GM21737 (cell line): ENCODE data around the gene OXNAD1.

Experiments used
- ATAC-seq: cut with Tn5 transposase; IDR thresholded peaks from one replicate; pipeline ENCODE4 v1.9.1; 2021; ENCODE audit warnings: mild to moderate bottlenecking, moderate library complexity; ENCODE audit not compliant: unreplicated experiment

Gene OXNAD1

DNA sequence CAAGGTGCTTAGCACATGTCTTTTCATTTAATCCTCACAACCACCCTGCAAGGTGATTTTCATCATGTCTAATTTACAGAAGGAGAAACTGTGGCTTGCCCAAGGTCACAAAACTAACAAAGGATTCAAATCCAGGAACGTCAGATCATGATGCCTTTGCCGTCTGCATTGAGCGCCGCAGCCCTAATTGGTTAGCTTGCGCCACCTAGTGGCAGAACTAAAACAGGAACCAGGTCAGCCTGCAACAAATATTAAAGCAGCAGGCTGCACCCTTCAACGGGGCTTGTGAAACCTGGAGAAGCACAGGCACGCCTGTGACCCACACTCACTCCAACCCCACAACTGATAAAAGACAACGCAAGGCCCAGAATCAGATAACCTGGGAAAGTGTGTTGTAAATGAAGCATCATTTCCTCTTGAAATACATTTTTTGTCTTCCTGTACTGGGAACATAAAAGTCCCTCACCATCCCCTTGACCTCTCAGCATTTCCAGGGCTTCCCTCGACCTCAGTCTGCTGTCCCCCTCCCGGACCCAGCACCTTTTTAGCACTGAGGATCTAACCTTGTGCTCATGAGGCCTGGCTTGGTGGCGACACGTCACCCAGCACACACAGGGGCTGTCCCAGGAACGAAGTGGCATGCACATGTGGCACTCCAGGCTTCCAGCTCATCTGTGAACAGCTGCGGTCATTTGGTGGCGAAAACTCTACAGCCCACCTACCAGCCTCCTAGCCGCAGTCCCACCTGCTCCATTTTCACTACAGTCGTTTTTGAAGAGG, 17.5 kb upstream of the OXNAD1 start:
- ATAC-seq, result peak; percentile 71

- no peak for ATAC-seq
These were observed 16.5 kb upstream of the OXNAD1 start for GRCh38 chr3:16248556-16248955.

- ATAC-seq, result no peak
These were observed 15.7 kb upstream of the OXNAD1 start for GRCh38 chr3:16249336-16249735.

DNA sequence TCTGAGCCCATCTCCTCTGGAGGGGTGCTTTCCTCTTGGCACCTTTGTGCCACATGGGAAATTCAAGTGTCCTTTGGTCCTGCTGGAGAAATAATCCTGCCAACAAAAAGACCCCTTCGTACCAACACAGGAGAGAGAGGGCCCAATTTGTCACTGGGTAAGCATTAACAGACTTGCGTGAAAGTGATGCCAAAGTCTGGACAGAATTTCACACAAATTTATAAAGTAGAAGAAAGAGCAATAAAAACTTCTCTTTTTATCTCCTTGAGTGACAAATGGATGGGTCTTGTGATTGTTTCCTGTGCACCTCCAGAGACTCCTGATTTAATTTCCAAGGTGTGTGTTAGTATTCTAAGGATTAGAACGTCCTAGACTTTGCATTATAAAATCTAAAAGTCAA, 15.1 kb upstream of the OXNAD1 start:
- no peak for ATAC-seq

GRCh38 chr3:16251316-16252085, 13.5 kb upstream of the OXNAD1 start:
- ATAC-seq, result no peak

DNA sequence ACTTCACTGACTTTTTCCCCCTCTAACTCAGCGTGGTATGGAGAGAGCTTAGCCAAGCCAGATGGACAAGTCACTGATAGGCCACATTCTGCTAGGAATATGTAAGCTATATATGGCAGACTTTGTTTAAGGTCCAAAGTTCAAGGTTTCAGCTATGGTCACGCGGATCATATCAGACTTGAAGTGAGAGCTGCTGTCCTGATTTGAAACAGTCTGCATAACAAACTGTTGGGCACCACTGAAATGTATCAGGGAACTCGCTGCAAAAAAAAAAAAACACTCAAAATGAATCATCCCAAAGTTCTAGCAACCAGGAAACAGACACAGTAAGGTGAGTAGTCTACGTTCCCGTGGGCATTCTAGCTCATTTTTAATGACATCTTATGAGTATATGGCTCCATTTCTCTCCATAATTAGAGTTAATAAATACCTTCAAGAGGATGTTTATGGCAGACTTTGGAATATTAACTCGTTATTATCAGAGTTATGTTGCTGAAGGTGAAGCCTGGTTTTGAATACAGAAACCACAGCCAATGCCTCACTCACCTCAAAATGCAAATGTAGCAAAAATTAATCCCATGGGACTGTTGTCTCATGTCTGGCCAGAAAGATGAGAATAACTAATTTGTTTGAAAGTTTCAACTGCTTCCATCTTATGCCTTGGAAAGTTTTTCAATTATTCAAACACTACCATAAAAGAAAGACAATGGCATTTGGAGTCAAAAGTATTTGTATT, 12.6 kb upstream of the OXNAD1 start:
- ATAC-seq, result no peak

GRCh38 chr3:16252988-16253387, 12.0 kb upstream of the OXNAD1 start:
- no peak for ATAC-seq

DNA sequence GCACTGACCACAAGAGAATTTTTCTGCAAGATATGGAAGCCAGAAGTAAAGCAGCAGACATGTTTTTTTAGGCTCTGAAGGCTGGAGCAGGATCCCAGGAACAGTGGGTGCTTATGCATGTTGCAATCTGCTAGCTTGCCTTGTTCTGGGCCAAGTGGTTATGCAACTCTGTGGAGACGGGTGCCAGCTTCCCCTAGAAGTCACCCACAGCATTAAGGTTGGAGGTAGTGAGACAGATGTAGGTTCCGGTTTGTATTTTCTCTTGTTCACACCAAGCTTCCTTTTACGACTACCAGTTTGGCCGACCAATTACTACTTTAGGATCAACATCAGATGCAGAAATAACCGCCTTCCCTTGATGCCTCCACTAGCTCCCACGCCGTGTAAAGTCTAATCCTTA, 11.4 kb upstream of the OXNAD1 start:
- no peak for ATAC-seq

- ATAC-seq, result no peak
These were observed 10.1 kb upstream of the OXNAD1 start for GRCh38 chr3:16254916-16255315.

DNA sequence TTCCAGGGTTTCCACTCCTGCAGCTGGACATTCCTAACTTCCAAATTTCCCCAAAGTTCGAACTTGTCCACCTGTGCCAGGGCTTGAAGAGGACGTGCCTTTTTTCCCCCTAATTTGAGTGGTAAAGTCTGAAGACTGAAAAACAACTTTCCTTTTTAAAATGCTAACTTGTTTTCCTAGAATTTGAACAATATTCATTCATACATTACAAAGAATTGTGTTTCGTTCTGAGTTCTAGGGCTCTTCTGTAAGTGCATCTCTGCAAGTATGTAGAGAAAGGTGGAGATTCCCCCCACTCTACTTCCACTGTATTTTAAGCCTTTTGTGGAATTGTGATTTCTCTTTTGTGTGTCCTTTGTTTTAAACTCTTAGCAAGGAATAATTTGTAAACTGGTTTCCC, 9.7 kb upstream of the OXNAD1 start:
- ATAC-seq, result no peak

DNA sequence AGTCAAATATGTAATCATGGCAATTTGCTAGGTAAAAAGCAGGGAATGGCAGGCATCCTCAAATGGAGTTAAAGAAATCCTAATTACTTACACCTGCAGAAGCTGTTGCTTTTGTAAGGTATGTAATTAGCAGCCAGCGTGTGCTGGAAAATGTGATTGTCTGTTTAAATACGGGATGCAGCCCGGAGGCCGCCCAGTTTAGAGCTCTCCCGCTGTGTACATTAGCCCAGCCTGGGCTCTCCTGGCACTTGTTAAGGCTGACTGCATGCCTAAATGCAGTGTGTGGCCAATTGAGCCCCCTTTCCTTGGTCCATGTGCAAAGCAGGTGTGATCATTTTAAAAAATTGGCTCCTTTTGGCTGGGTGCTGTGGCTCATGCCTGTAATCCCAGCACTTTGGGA, 9.3 kb upstream of the OXNAD1 start:
- no peak for ATAC-seq

GRCh38 chr3:16257309-16257708, 7.7 kb upstream of the OXNAD1 start:
- no peak for ATAC-seq

DNA sequence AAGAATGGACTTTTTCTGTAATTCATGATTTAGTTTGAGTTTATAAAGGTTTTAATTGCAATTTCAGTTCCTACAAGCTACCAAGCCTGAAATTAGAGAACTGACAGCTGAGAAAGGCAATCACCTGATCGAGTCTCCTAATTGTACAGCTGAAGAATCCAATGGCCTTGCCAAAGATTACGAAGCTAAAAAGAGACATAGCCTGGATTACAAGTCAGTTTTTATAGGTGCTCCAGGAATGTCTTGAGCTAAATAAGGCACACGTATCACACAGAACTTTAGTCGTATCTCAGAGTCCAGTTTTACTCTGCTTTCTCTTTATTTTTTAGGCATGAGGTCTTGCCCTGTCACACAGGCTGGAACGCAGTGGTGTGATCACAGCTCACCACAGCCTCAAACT, 6.8 kb upstream of the OXNAD1 start:
- ATAC-seq, result no peak

DNA sequence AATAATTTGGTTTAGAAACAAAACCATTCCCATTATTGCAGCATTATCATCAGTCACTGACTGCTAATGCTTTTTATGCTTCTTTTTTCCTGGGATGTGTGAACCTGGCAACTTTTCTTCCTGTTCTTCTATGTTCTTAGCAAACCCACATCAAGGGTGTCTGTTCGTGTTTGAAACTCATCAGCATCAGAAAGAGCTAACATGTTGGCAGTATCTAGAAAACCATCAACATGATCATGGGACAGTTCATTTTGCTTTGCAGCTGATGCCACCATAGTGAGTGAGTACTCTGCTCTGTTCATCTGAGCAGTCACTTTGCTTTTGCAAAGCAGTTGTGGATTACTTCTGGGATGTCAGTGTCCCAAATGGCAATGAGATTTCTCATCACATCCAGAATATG, 6.1 kb upstream of the OXNAD1 start:
- no peak for ATAC-seq

DNA sequence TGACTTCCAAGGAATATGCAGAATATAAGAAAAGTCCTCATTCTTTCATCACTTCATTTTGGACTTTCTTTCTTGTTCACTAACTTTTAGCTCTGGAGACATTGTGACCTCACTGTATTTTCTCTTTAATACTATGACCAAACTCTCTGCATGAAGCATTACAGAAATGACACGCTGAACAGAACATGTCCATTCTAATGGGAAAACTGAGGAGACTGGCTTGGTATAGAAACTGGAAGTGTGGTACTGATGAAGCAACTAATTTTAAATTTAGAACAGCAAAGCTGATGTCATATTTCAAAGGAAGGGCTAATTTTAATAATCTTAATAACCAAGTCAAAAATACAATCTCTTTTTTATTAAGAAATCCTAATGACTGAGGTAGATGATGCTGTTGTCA, 5.0 kb upstream of the OXNAD1 start:
- no peak for ATAC-seq

DNA sequence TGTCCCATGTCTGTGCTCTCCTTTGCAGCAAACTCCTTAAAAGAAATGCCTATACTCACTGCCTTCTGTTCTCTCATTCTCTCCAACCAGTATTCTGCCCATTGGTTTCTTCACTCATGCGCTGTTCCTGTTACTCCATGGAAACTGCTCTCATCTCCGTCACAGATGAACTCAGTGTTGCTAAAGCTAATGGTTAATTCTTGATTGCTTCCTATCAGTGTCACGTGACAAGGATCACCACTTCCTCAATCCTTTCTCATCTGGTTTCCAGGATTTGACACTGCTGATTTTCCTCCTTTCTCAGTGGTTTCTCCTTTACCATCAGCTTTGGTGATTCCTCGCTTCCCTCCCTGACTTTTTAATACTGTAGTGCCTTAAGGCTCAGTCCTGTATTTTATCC, 2.8 kb upstream of the OXNAD1 start:
- ATAC-seq, result no peak

GRCh38 chr3:16264174-16264707, 771 bp upstream of the OXNAD1 start:
- ATAC-seq, result no peak

GRCh38 chr3:16265455-16265786, 409 bp downstream of the OXNAD1 start:
- ATAC-seq, result no peak

- no peak for ATAC-seq
These were observed 1.7 kb downstream of the OXNAD1 start for GRCh38 chr3:16266714-16267113.

- ATAC-seq, result no peak
These were observed 5.8 kb downstream of the OXNAD1 start for GRCh38 chr3:16270855-16271254.

DNA sequence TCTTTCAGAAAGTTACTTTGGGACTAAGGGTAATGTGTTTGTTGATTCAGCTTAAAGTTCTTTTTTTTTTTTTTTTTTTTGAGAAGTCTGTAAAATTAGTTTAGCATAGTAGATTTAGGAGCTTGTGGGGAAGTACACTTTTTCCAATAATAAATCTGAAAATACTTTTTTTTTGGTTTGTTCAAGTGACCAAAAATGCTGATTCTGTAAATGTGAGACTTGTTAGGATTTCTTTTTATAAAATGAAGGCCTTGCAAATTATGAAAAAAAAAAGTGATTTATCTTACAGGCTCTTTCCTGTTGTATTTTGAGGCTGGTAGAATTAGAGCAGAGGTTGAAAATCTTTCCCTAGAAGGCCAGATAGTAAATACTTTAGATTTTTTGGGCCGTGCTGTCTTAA, 7.6 kb downstream of the OXNAD1 start:
- ATAC-seq, result no peak

GRCh38 chr3:16273867-16274266, 8.9 kb downstream of the OXNAD1 start:
- no peak for ATAC-seq
